K562 (cell line): Measurements from ENCODE around the gene SYK. TPM values are rescaled to one million over a fixed set of nuclear protein-coding genes. Genes with fewer than 3 reads are reported as not detected.

Experiments used
- ATAC-seq: fragments of 200-7000 bp; cut with Tn5 transposase; 3 replicates; pipeline ENCODE4 v1.9.1; 2020; ENCODE audit warnings: moderate library complexity
- BruUV-seq: library from RNA; stranded (reverse); fragments of 400-500 nt; replicated peaks from 2 replicates; lab custom pipeline; 2021; lab: Mats Ljungman, UMichigan
- CTCF ChIA-PET: fragments of 300-600 bp; formaldehyde crosslinking; extraction: SDS; loops from one replicate; lab custom pipeline; 2021; ENCODE audit warnings: low intra/inter-chr PET ratio; lab: Yijun Ruan, JAX
- POLR2A ChIA-PET: fragments of 300-600, 350-650 bp; sonication (Branson Sonifier 250); formaldehyde crosslinking; extraction: SDS; loops from one replicate; lab custom pipeline; 2021; ENCODE audit warnings: antibody characterized with exemption, inconsistent platforms; lab: Yijun Ruan, JAX
- DNase-seq, 4 experiments: peaks; one replicate each; pipeline versions ENCODE4 v3.0.0 to v3.0.0-alpha.2; 2011 to 2018; ENCODE audit warnings: low spot score in 3 of 4, mixed read lengths in 3 of 4; ENCODE audit errors: extremely low read depth in 1 of 4
- FAIRE-seq: peaks from 2 replicates; lab custom pipeline; 2011; peaks lifted over from hg19 to GRCh38; lab: Jason Lieb, UNC
- H2AFZ ChIP-seq: 2 replicates; pipeline ENCODE4 v1.6.0; 2011; ENCODE audit warnings: low read depth, low read length, control low read depth, inconsistent platforms
- H3K27ac ChIP-seq: fragments of 200-600 bp; 3 replicates; pipeline ENCODE4 v1.8.0; 2011; ENCODE audit warnings: low read depth, mild to moderate bottlenecking, control low read depth, inconsistent platforms, low read length, moderate library complexity, mixed read lengths; ENCODE audit errors: extremely low read depth
- H3K27me3 ChIP-seq, 2 experiments: fragments of 300-600 bp in 1 of 2; 2 replicates in 1 of 2; 3 replicates in 1 of 2; pipeline versions ENCODE4 v1.6.0 to v1.8.0; 2011; ENCODE audit warnings: inconsistent platforms in 2 of 2, low read length in 2 of 2, mild to moderate bottlenecking in 1 of 2, mixed read lengths in 1 of 2, moderate library complexity in 1 of 2; ENCODE audit not compliant: control insufficient read depth in 2 of 2, insufficient read depth in 2 of 2
- H3K36me3 ChIP-seq: fragments of 300-600 bp; 3 replicates; pipeline ENCODE4 v1.8.0; 2011; ENCODE audit warnings: mild to moderate bottlenecking, low read length, inconsistent platforms; ENCODE audit not compliant: control insufficient read depth, insufficient read depth
- H3K4me1 ChIP-seq, 2 experiments: fragments of 200-600 bp in 1 of 2; replicated peaks in 1 of 2; 2 replicates in 1 of 2; 3 replicates in 1 of 2; pipeline versions ENCODE4 v1.5.1 to v1.8.0; 2011; ENCODE audit warnings: inconsistent platforms in 2 of 2, low read length in 2 of 2, mild to moderate bottlenecking in 1 of 2, mixed read lengths in 1 of 2, moderate library complexity in 1 of 2; ENCODE audit not compliant: control insufficient read depth in 2 of 2, insufficient read depth in 2 of 2
- H3K4me2 ChIP-seq: 2 replicates; pipeline ENCODE4 v1.6.1; 2011; ENCODE audit warnings: low read length, control low read depth, inconsistent platforms, mixed read lengths; ENCODE audit not compliant: insufficient read depth
- H3K4me3 ChIP-seq: fragments of 200-600 bp; sonication (generic), shearing (Covaris generic); 2 replicates; pipeline ENCODE4 v1.5.1; 2016; ENCODE audit warnings: control low read depth, inconsistent platforms
- H3K79me2 ChIP-seq: fragments of 200-600 bp; 3 replicates; pipeline ENCODE4 v1.8.0; 2011; ENCODE audit warnings: low read length, inconsistent platforms; ENCODE audit not compliant: control insufficient read depth, insufficient read depth
- H3K9ac ChIP-seq, 2 experiments: 2 replicates each; pipeline versions ENCODE4 v1.6.0 to v1.6.1; 2011; ENCODE audit warnings: low read depth in 2 of 2, low read length in 2 of 2, control low read depth in 1 of 2, inconsistent platforms in 1 of 2, mild to moderate bottlenecking in 1 of 2, mixed read lengths in 1 of 2; ENCODE audit not compliant: insufficient read depth in 1 of 2
- H3K9me1 ChIP-seq: one replicate; pipeline ENCODE4 v1.6.0; 2011; ENCODE audit warnings: inconsistent platforms, mild to moderate bottlenecking, low read length, moderate library complexity; ENCODE audit not compliant: control insufficient read depth, insufficient read depth
- H3K9me3 ChIP-seq: replicated peaks from 2 replicates; pipeline ENCODE4 v1.5.1; 2011; ENCODE audit warnings: low read depth, low read length, inconsistent platforms; ENCODE audit not compliant: control insufficient read depth, insufficient read depth
- H4K20me1 ChIP-seq: replicated peaks from 2 replicates; pipeline ENCODE4 v1.6.1; 2011; ENCODE audit warnings: low read length, inconsistent platforms, mixed read lengths; ENCODE audit not compliant: control insufficient read depth, insufficient read depth
- CHD2 ChIP-seq: IDR thresholded peaks from 2 replicates; pipeline ENCODE4 v1.6.1; 2011; ENCODE audit warnings: low read depth, low read length
- CTCFL ChIP-seq: IDR thresholded peaks from 2 replicates; pipeline ENCODE4 v1.6.1; 2011; ENCODE audit warnings: borderline replicate concordance, low read depth, mild to moderate bottlenecking, moderate library complexity, low read length; ENCODE audit not compliant: insufficient read depth, poor library complexity, severe bottlenecking
- DMBX1 ChIP-seq: fragments of 250-450 bp; sonication (Bioruptor Pico); IDR thresholded peaks from 2 replicates; pipeline ENCODE4 v1.8.0; 2022; ENCODE audit warnings: inconsistent platforms, mild to moderate bottlenecking, moderate library complexity, borderline replicate concordance
- ELK3 ChIP-seq: fragments of 450-650 bp; formaldehyde crosslinking; IDR thresholded peaks from 2 replicates; pipeline ENCODE4 v1.4.0; 2020; ENCODE audit warnings: mild to moderate bottlenecking
- KLF10 ChIP-seq: fragments of 250-450 bp; sonication (Bioruptor Pico); IDR thresholded peaks from 2 replicates; pipeline ENCODE4 v1.6.1; 2021; ENCODE audit warnings: matching md5 sums
- MTF1 ChIP-seq: fragments of 250-450 bp; sonication (Bioruptor Pico); IDR thresholded peaks from 2 replicates; pipeline ENCODE4 v1.9.0; 2021; ENCODE audit warnings: moderate library complexity, mild to moderate bottlenecking, inconsistent platforms, borderline replicate concordance
- NONO ChIP-seq, 2 experiments: fragments of 200-400 bp in 1 of 2; fragments of 450-650 bp in 1 of 2; formaldehyde crosslinking in 1 of 2; IDR thresholded peaks; 2 replicates each; pipeline ENCODE4 v1.6.1; 2017; ENCODE audit warnings: low read depth in 2 of 2, mild to moderate bottlenecking in 2 of 2, moderate library complexity in 2 of 2, low read length in 1 of 2
- ZBTB43 ChIP-seq: sonication (generic); formaldehyde crosslinking; IDR thresholded peaks from 2 replicates; pipeline ENCODE4 v1.8.0; 2023; ENCODE audit warnings: mild to moderate bottlenecking, missing genetic modification reagents
- ZBTB7A ChIP-seq: IDR thresholded peaks from 2 replicates; pipeline ENCODE4 v1.6.1; 2011; ENCODE audit warnings: low read depth, mild to moderate bottlenecking, low read length, moderate library complexity, borderline replicate concordance; ENCODE audit not compliant: control insufficient read depth
- ZNF23 ChIP-seq: fragments of 250-450 bp; sonication (Bioruptor Pico); IDR thresholded peaks from 2 replicates; pipeline ENCODE4 v1.4.0; 2020; ENCODE audit warnings: mild to moderate bottlenecking
- ZNF354B ChIP-seq: fragments of 250-450 bp; sonication (Bioruptor Pico); IDR thresholded peaks from 2 replicates; pipeline ENCODE4 v1.4.0; 2020
- ZNF764 ChIP-seq: fragments of 250-450 bp; sonication (Bioruptor Pico); IDR thresholded peaks from 2 replicates; pipeline ENCODE4 v1.4.0; 2020; ENCODE audit warnings: low read depth, mild to moderate bottlenecking, moderate library complexity
- WGBS: fragments of 100-300 bp; shearing (Covaris generic); methylation state at CpG from one replicate; pipeline ENCODE4 v1.1.6; 2016; ENCODE audit warnings: low coverage, mixed read lengths; ENCODE audit not compliant: insufficient coverage; ENCODE audit errors: missing lambda C conversion rate; 5-methylcytosine and 5-hydroxymethylcytosine counted together
- in situ Hi-C: fragments of 300-500 bp; cut with MboI; formaldehyde crosslinking; loops from 4 replicates; pipeline ENCODE4 v1.15.0; 2018; ENCODE audit warnings: inconsistent platforms, mixed read lengths
- intact Hi-C: fragments of 100-400 bp; cut with micrococcal nuclease; formaldehyde crosslinking; loops from 2 replicates; pipeline ENCODE4 v1.14.2; 2022
- polyA plus RNA-seq, 8 experiments: library from polyadenylated mRNA; depleted of rRNA in 4 of 8; stranded (reverse) in 5 of 8; unstranded in 3 of 8; fragments of >200 nt; fragmentation: Nextera tagmentation in 2 of 8; fragmentation: Illumina TruSeq in 1 of 8; extraction: Ambion mirVana in 2 of 8; extraction: Trizol in 1 of 8; gene quantifications; 2 replicates each; pipeline versions ENCODE4 v1.2.1 to v1.2.3, GENCODE V29; 2011 to 2014; ENCODE audit warnings: inconsistent platforms in 1 of 8, missing spikeins in 1 of 8
- total RNA-seq, 7 experiments: library from RNA; depleted of rRNA in 6 of 7; stranded (reverse); fragments of >200 nt in 6 of 7; fragmentation: Illumina TruSeq in 2 of 7; extraction: Trizol in 2 of 7; gene quantifications; 2 replicates each; pipeline versions ENCODE4 v1.2.1 to v1.2.3, GENCODE V29; 2011 to 2021; ENCODE audit warnings: low replicate concordance in 1 of 7

SYK gene
- total and polyA plus RNA-seq, 9 of the 15 experiments (the other 6 are each of a cell fraction or from before 2014, with no cell fraction given) = 3.9 to 32.7 (median 16.7) TPM

GRCh38 chr9:90900130-90900529, 98.5 kb downstream of the SYK start:
- Histone ChIP-seq H3K4me3 (no peak overlapping the region), H3K4me1 (no peaks in the 10 kb centered on the region), H3K36me3 (no peaks in the 10 kb centered on the region), H4K20me1 (no peaks in the 10 kb centered on the region), H3K79me2 (no peaks in the 10 kb centered on the region), H3K9me1 (no peaks in the 10 kb centered on the region), H3K9ac (no peak overlapping the region), H3K9me3 (no peaks in the 10 kb centered on the region; the same call in 1 of the 2 replicates), H3K27ac (no peak overlapping the region), H3K27me3 (no peaks in the 10 kb centered on the region), H3K4me2 (no peak overlapping the region), H2AFZ (no peak overlapping the region)
- intact Hi-C loops = no loop called here
- ChIA-PET POLR2A (interaction anchor here (0.6 to 0.8 kb wide), 2 partner anchors 626 to 847 kb away, joined by 3 read pairs; no protein-coding TSS in a partner anchor), CTCF (no interaction called here)
- WGBS = 48% methylated on average over 4 of the region's 5 CpGs
- FAIRE-seq = no peak
- in situ Hi-C loops = loop anchor here (25.0 kb wide), 2 partner anchors 537 to 1087 kb away; no protein-coding TSS in a partner anchor
- DNase-seq = no peak
- TF ChIP-seq CTCFL = no peak
- TF ChIP-seq CHD2 = no peak
- no peak for TF ChIP-seq KLF10
- TF ChIP-seq ZNF23 (CRISPR knock-in tag) = no peak
- TF ChIP-seq DMBX1 = no peak
- no peak for TF ChIP-seq ZNF764 (CRISPR knock-in tag)
- TF ChIP-seq ZNF354B = no peak
- TF ChIP-seq ELK3 = no peak
- TF ChIP-seq MTF1 (CRISPR knock-in tag) = no peak
- TF ChIP-seq ZBTB43 (CRISPR knock-in tag) = no peak
- no peak for TF ChIP-seq ZBTB7A
- no peak for TF ChIP-seq NONO (IDR thresholded peaks at IDR 0.05; ENCODE audit: low read depth in 2 of 2, low read length in 1 of 2)
- no TSS peak for BruUV-seq
- ATAC-seq = no peak
